Activated CD8-positive, alpha-beta memory T cell treated with anti-CD3 and anti-CD28 coated beads, Interleukin-2, amount 10 ng/mL, durations not matched to agents 7 days and 5 days (primary cell): ENCODE measurements around the gene UTP14C. TPM values are rescaled to one million over a fixed set of nuclear protein-coding genes. Genes with fewer than 3 reads are reported as not detected.

Experiments
- total RNA-seq, 2 experiments: library from RNA; stranded (reverse); gene quantifications; one replicate each; pipeline ENCODE4 v1.2.3, GENCODE V29; 2021

The UTP14C gene
- total RNA-seq, 2 experiments from 2014 or later = 8.7 to 11.5 TPM

Other genes with a start within 250 kb of the UTP14C start
- gene DHRS12, start 220.5 kb upstream of the UTP14C start, total RNA-seq = 1 to 10 TPM; 6.0 to 6.6 TPM
- gene TMEM272, start 179.5 kb upstream of the UTP14C start, total RNA-seq = under 1 TPM; 0.09 TPM
- not detected for gene CCDC70, start 162.7 kb upstream of the UTP14C start, total RNA-seq
- under 1 TPM; 0.38 to 0.80 TPM for gene ATP7B, start 13.2 kb upstream of the UTP14C start, total RNA-seq
- 10 to 100 TPM; 23.9 to 28.9 TPM for gene ALG11, start 12.3 kb upstream of the UTP14C start, total RNA-seq
- not detected for gene NEK5, start 104.4 kb downstream of the UTP14C start, total RNA-seq
- 1 to 10 TPM; 2.6 to 2.8 TPM for gene NEK3, start 134.9 kb downstream of the UTP14C start, total RNA-seq